Measurements from ENCODE around the gene JAK1. TPM values are rescaled to one million over a fixed set of nuclear protein-coding genes. Genes with fewer than 3 reads are reported as not detected.

Gene JAK1
- total and polyA plus RNA-seq, 2 of the 8 experiments (the other 6 are each of a cell fraction or from before 2014, with no cell fraction given), result 7.8 to 24.5 TPM

DNA sequence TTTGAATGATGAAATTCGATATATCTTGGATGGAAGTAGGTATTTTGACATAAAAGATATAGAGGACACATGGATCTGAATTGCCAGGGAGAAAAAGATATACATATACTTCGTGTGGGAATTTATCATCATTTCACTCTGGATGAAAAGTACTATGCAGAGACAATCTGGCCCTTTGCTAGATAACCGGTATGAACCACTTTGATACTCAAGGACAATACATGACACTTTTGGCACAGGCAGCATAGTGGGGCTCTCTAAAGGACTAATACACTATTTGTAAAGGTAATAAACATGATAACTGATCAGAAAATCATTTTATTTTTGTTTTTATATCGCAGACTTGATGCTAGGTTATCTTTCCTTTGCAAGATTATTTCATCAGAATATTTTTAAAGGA lies 24.2 kb downstream of the JAK1 start:
- Histone ChIP-seq H3K14ac (ENCODE audit: insufficient read length) (no peak overlapping the region), H3K56ac (replicated peaks; ENCODE audit: insufficient read length, low read depth, low read length) (no peak overlapping the region), H2BK15ac (ENCODE audit: low read length) (no peak overlapping the region), H3K27me3 (replicated peaks in 1 of 4; ENCODE audit: control insufficient read depth in 3 of 4, extremely low read depth in 1 of 4, insufficient read depth in 3 of 4, low read length in 3 of 4) (no peaks in the 10 kb centered on the region), H3K4me1 (replicated peaks in 1 of 4; ENCODE audit: control insufficient read depth in 3 of 4, insufficient read depth in 4 of 4, low read length in 3 of 4) (no peaks in the 10 kb centered on the region), H4K8ac (ENCODE audit: extremely low read depth, insufficient read depth, low read length) (no peak overlapping the region), H2BK120ac (replicated peaks; ENCODE audit: low read depth, low read length) (no peak overlapping the region), H2BK12ac (ENCODE audit: low read depth, low read length) (no peak overlapping the region), H3K4ac (replicated peaks; ENCODE audit: insufficient read length, low read depth, low read length) (no peak overlapping the region), H3K9ac (replicated peaks in 1 of 4; ENCODE audit: extremely low read depth in 1 of 4, low read depth in 3 of 4, low read length in 3 of 4) (no peak overlapping the region), H3K36me3 (ENCODE audit: control insufficient read depth in 2 of 4, insufficient read depth in 4 of 4, low read length in 3 of 4) (no peaks in the 10 kb centered on the region), H3K18ac (ENCODE audit: extremely low read depth, low read length) (no peak overlapping the region), H2BK5ac (ENCODE audit: low read depth, low read length) (no peak overlapping the region), H3K79me2 (ENCODE audit: control insufficient read depth in 1 of 2, insufficient read depth in 2 of 2, low read length in 2 of 2) (peaks cover 0 to 4% of the 10 kb centered on the region in 2 experiments; a peak in 2 of 4 replicates), H3K79me1 (ENCODE audit: low read depth, low read length) (peaks cover 2% of the 10 kb centered on the region; the same call in 1 of the 2 replicates), H3K9me3 (ENCODE audit: insufficient read depth in 2 of 2, low read depth in 1 of 2, low read length in 1 of 2) (no peaks in the 10 kb centered on the region), H2AK5ac (ENCODE audit: low read depth, low read length) (no peak overlapping the region), H2AFZ (ENCODE audit: low read length) (no peak overlapping the region), H3K27ac (ENCODE audit: low read depth, low read length) (no peak overlapping the region), H3K23ac (ENCODE audit: insufficient read length) (no peak overlapping the region), H4K91ac (replicated peaks; ENCODE audit: insufficient read length, low read length) (no peak overlapping the region), H3K4me2 (ENCODE audit: insufficient read depth in 1 of 2, low read depth in 2 of 2, low read length in 2 of 2) (no peak overlapping the region), H2BK20ac (ENCODE audit: low read length) (no peak overlapping the region), H4K20me1 (replicated peaks in 1 of 2; ENCODE audit: control insufficient read depth in 1 of 2, insufficient read depth in 2 of 2, low read length in 2 of 2) (peaks cover 0 to 2% of the 10 kb centered on the region in 2 experiments), H3K4me3 (ENCODE audit: extremely low read depth in 1 of 4, insufficient read depth in 2 of 4, low read depth in 3 of 4, low read length in 4 of 4) (no peak overlapping the region), H3K23me2 (ENCODE audit: low read depth, low read length) (no peaks in the 10 kb centered on the region), H4K5ac (ENCODE audit: insufficient read length, low read depth, low read length) (no peak overlapping the region)
- 94% methylated on average over 4 of the region's 4 CpGs; no CpG with 5 or more reads in 1 of the 2 experiments for WGBS, 2 experiments (ENCODE audit: extremely low coverage in 1 of 2, insufficient coverage in 1 of 2, insufficient read length in 1 of 2, insufficient replicate concordance in 2 of 2, low coverage in 1 of 2, low lambda C conversion rate in 2 of 2, missing lambda C conversion rate in 1 of 2)
- POLR2A ChIA-PET (ENCODE audit: partially characterized antibody), result interaction anchor here (1.0 kb wide), 1 partner anchor 11 kb away, joined by 4 read pairs; no protein-coding TSS in a partner anchor
- no peak for DNase-seq (ENCODE audit: low read depth in 1 of 2, low spot score in 2 of 2)
- CTCF ChIA-PET (ENCODE audit: partially characterized antibody), result interaction anchor here (1.0 kb wide), 1 partner anchor 13 kb away, joined by 3 read pairs; no protein-coding TSS in a partner anchor
- no peak for FAIRE-seq
- TF ChIP-seq NRF1 (IDR thresholded peaks at IDR 0.05; ENCODE audit: low read depth, low read length) (no peak), TAF1 (IDR thresholded peaks at IDR 0.05; ENCODE audit: low read depth, low read length) (no peak), PHF8 (conservative IDR thresholded peaks at IDR 0.05; ENCODE audit: low read depth, low read length) (no peak), POLR2AphosphoS5 (IDR thresholded peaks at IDR 0.05; ENCODE audit: low read depth, low read length) (no peak), MAX (IDR thresholded peaks at IDR 0.05) (no peak), HDAC2 (IDR thresholded peaks at IDR 0.05; ENCODE audit: borderline replicate concordance in 1 of 2, low read depth in 2 of 2, low read length in 2 of 2) (no peak), SRF (IDR thresholded peaks at IDR 0.05; ENCODE audit: low read depth, low read length) (no peak), CTBP2 (IDR thresholded peaks at IDR 0.05; ENCODE audit: borderline replicate concordance, insufficient read depth, insufficient read length, low read length) (no peak), RNF2 (IDR thresholded peaks at IDR 0.05; ENCODE audit: borderline replicate concordance, low read depth, low read length, missing control alignments, poor library complexity, severe bottlenecking) (no peak), FOSL1 (IDR thresholded peaks at IDR 0.05; ENCODE audit: insufficient read depth, low read depth, low read length) (no peak), EGR1 (IDR thresholded peaks at IDR 0.05; ENCODE audit: borderline replicate concordance, low read depth, low read length) (no peak)
- TF ChIP-seq, protein P1, sequence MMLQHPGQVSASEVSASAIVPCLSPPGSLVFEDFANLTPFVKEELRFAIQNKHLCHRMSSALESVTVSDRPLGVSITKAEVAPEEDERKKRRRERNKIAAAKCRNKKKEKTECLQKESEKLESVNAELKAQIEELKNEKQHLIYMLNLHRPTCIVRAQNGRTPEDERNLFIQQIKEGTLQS (IDR thresholded peaks at IDR 0.05; ENCODE audit: insufficient read depth, low read depth, low read length), result no peak

Measured in H1 (cell line).